ENCODE data around the gene ID2. TPM values are rescaled to one million over a fixed set of nuclear protein-coding genes. Genes with fewer than 3 reads are reported as not detected.
A peak's percentile ranks its signal among the peaks of the same experiment; 100 is the strongest.

ID2 gene
- total and polyA plus RNA-seq, 2 of the 13 experiments (the other 11 are each of a cell fraction or from before 2014, with no cell fraction given), result 214 to 719 TPM

DNA sequence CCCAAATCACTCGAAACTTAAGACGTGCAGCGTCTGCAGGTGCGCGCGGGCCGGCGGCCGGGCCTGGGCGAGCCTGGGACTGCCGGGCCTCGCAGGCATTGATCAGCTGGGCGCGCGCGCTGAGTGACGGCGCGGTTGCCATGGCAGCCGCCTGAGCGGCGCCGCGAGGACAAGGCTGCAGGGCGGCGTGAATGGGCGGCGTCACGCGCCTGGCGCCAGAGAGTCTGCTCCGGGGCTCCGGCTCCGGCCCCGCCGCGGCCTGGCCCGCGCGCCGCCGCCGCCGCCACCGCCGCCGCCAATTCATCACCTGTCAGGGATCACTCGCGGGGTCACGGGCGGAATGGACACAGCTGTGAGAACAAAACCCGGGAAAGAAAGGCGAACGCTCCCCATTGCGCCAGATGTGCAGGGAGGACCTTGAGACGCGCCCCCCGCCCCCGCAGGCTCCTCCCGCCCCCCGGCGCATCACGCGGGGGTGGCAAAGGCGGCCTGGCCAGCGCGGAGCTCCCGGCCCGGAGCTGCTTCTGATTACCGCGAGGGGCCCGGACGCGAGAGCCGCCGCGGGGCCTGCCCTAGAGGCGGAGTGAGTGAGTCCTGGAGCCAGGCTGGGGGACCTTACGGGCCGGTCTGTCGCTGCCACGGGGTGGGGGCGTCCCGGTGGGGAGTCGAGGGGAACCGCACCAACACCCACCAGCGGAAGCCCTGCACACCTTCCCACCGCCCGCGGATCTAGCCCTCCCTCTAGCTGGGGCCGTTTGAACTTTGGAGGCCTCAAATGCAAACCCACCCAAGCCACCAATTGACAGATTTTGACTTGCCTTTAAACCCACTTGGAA is 2.9 kb upstream of the ID2 start (continued):
- TF ChIP-seq RAD21 (CRISPR knock-in tag; IDR thresholded peaks at IDR 0.05), result peak; percentile 38
- TF ChIP-seq PAX8 (CRISPR knock-in tag; IDR thresholded peaks at IDR 0.05; ENCODE audit: borderline replicate concordance), result no peak; the same call in 1 of the 2 replicates
- peak; percentile 40 for TF ChIP-seq ZBTB7B (CRISPR knock-in tag; IDR thresholded peaks at IDR 0.05)
- TF ChIP-seq ZNF674 (CRISPR knock-in tag; IDR thresholded peaks at IDR 0.05; ENCODE audit: low read depth), result no peak
- TF ChIP-seq ZNF547 (CRISPR knock-in tag; IDR thresholded peaks at IDR 0.05), result peak; percentile 78; the same call in 1 of the 2 replicates
- TF ChIP-seq, protein P1, sequence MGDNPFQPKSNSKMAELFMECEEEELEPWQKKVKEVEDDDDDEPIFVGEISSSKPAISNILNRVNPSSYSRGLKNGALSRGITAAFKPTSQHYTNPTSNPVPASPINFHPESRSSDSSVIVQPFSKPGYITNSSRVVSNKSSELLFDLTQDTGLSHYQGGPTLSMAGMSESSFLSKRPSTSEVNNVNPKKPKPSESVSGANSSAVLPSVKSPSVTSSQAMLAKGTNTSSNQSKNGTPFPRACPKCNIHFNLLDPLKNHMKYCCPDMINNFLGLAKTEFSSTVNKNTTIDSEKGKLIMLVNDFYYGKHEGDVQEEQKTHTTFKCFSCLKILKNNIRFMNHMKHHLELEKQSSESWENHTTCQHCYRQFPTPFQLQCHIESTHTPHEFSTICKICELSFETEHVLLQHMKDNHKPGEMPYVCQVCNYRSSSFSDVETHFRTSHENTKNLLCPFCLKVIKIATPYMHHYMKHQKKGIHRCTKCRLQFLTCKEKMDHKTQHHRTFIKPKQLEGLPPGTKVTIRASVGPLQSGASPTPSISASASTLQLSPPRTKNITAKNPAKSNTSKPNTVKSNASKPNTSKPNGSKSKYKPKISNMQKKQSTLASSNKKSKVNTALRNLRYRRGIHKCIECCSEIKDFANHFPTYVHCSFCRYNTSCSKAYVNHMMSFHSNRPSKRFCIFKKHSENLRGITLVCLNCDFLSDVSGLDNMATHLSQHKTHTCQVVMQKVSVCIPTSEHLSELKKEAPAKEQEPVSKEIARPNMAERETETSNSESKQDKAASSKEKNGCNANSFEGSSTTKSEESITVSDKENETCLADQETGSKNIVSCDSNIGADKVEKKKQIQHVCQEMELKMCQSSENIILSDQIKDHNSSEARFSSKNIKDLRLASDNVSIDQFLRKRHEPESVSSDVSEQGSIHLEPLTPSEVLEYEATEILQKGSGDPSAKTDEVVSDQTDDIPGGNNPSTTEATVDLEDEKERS (CRISPR knock-in tag; IDR thresholded peaks at IDR 0.05), result 0 out of 2 replicates have a peak, but pooled peaks have one; percentile 40
- TF ChIP-seq, protein P2, sequence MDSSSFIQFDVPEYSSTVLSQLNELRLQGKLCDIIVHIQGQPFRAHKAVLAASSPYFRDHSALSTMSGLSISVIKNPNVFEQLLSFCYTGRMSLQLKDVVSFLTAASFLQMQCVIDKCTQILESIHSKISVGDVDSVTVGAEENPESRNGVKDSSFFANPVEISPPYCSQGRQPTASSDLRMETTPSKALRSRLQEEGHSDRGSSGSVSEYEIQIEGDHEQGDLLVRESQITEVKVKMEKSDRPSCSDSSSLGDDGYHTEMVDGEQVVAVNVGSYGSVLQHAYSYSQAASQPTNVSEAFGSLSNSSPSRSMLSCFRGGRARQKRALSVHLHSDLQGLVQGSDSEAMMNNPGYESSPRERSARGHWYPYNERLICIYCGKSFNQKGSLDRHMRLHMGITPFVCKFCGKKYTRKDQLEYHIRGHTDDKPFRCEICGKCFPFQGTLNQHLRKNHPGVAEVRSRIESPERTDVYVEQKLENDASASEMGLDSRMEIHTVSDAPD (CRISPR knock-in tag; IDR thresholded peaks at IDR 0.05), result 0 out of 2 replicates have a peak, but pooled peaks have one; percentile 51
- TF ChIP-seq ZNF20 (CRISPR knock-in tag; IDR thresholded peaks at IDR 0.05), result peak; percentile 61; the same call in 1 of the 2 replicates
- peak; percentile 63; the same call in 1 of the 2 replicates for TF ChIP-seq CENPT (CRISPR knock-in tag; IDR thresholded peaks at IDR 0.05; ENCODE audit: low read depth)
- no peak for TF ChIP-seq ZNF34 (CRISPR knock-in tag; IDR thresholded peaks at IDR 0.05; ENCODE audit: borderline replicate concordance)
- TF ChIP-seq KMT2A (CRISPR knock-in tag; IDR thresholded peaks at IDR 0.05), result no peak
- no peak for TF ChIP-seq ZNF839 (CRISPR knock-in tag; IDR thresholded peaks at IDR 0.05; ENCODE audit: borderline replicate concordance)
- TF ChIP-seq RFX1 (IDR thresholded peaks at IDR 0.05), result peak; percentile 94
- peak; percentile 69 for TF ChIP-seq ZNF563 (CRISPR knock-in tag; IDR thresholded peaks at IDR 0.05)
- TF ChIP-seq ZFX (CRISPR knock-in tag; IDR thresholded peaks at IDR 0.05; ENCODE audit: low read depth), result peak; percentile 91
- TF ChIP-seq, protein P3, sequence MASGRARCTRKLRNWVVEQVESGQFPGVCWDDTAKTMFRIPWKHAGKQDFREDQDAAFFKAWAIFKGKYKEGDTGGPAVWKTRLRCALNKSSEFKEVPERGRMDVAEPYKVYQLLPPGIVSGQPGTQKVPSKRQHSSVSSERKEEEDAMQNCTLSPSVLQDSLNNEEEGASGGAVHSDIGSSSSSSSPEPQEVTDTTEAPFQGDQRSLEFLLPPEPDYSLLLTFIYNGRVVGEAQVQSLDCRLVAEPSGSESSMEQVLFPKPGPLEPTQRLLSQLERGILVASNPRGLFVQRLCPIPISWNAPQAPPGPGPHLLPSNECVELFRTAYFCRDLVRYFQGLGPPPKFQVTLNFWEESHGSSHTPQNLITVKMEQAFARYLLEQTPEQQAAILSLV (CRISPR knock-in tag; IDR thresholded peaks at IDR 0.05; ENCODE audit: borderline replicate concordance), result peak; percentile 79; the same call in 1 of the 2 replicates
- TF ChIP-seq ZNF761 (CRISPR knock-in tag; conservative IDR thresholded peaks at IDR 0.05), result peak; percentile 78
- peak; percentile 76 for TF ChIP-seq SATB2 (CRISPR knock-in tag; IDR thresholded peaks at IDR 0.05)
- TF ChIP-seq, protein P4, sequence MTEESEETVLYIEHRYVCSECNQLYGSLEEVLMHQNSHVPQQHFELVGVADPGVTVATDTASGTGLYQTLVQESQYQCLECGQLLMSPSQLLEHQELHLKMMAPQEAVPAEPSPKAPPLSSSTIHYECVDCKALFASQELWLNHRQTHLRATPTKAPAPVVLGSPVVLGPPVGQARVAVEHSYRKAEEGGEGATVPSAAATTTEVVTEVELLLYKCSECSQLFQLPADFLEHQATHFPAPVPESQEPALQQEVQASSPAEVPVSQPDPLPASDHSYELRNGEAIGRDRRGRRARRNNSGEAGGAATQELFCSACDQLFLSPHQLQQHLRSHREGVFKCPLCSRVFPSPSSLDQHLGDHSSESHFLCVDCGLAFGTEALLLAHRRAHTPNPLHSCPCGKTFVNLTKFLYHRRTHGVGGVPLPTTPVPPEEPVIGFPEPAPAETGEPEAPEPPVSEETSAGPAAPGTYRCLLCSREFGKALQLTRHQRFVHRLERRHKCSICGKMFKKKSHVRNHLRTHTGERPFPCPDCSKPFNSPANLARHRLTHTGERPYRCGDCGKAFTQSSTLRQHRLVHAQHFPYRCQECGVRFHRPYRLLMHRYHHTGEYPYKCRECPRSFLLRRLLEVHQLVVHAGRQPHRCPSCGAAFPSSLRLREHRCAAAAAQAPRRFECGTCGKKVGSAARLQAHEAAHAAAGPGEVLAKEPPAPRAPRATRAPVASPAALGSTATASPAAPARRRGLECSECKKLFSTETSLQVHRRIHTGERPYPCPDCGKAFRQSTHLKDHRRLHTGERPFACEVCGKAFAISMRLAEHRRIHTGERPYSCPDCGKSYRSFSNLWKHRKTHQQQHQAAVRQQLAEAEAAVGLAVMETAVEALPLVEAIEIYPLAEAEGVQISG (CRISPR knock-in tag; IDR thresholded peaks at IDR 0.05), result peak; percentile 70

Measured in HepG2 (cell line).